K562 (cell line): ENCODE data around the gene ERAL1. TPM values are rescaled to one million over a fixed set of nuclear protein-coding genes. Genes with fewer than 3 reads are reported as not detected.

Experiments used
- ADNP ChIP-seq: fragments of 200-800 bp; sonication (Bioruptor generic); IDR thresholded peaks from 2 replicates; pipeline ENCODE4 v1.6.1; 2016; ENCODE audit warnings: missing genetic modification characterization, missing compliant biosample characterization
- AFF1 ChIP-seq, 2 experiments: fragments of 450-650 bp; IDR thresholded peaks; 2 replicates each; pipeline ENCODE4 v1.6.1; 2018; ENCODE audit warnings: mild to moderate bottlenecking in 2 of 2, low read depth in 1 of 2; ENCODE audit not compliant: partially characterized antibody in 2 of 2
- KDM1A ChIP-seq, 2 experiments: fragments of 450-650 bp; IDR thresholded peaks; 2 replicates each; pipeline ENCODE4 v1.6.1; 2016; ENCODE audit warnings: mild to moderate bottlenecking in 2 of 2
- RAD21 ChIP-seq, 2 experiments: fragments of 250-450 bp in 1 of 2; fragments of 450-650 bp in 1 of 2; sonication (Bioruptor Pico) in 1 of 2; formaldehyde crosslinking in 1 of 2; IDR thresholded peaks in 1 of 2; conservative IDR thresholded peaks in 1 of 2; 2 replicates each; pipeline versions ENCODE4 v1.4.0 to v1.8.0; 2020 to 2022; ENCODE audit warnings: mild to moderate bottlenecking in 2 of 2, moderate library complexity in 1 of 2
- THRAP3 ChIP-seq: fragments of 450-650 bp; IDR thresholded peaks from 2 replicates; pipeline ENCODE4 v1.6.1; 2016; ENCODE audit warnings: mild to moderate bottlenecking, inconsistent platforms, borderline replicate concordance
- ZFX ChIP-seq: sonication (generic); formaldehyde crosslinking; IDR thresholded peaks from 2 replicates; pipeline ENCODE4 v1.8.0; 2022; ENCODE audit warnings: mild to moderate bottlenecking, missing genetic modification reagents, moderate library complexity
- polyA plus RNA-seq, 8 experiments: library from polyadenylated mRNA; depleted of rRNA in 4 of 8; stranded (reverse) in 5 of 8; unstranded in 3 of 8; fragments of >200 nt; fragmentation: Nextera tagmentation in 2 of 8; fragmentation: Illumina TruSeq in 1 of 8; extraction: Ambion mirVana in 2 of 8; extraction: Trizol in 1 of 8; gene quantifications; 2 replicates each; pipeline versions ENCODE4 v1.2.1 to v1.2.3, GENCODE V29; 2011 to 2014; ENCODE audit warnings: inconsistent platforms in 1 of 8, missing spikeins in 1 of 8
- total RNA-seq, 7 experiments: library from RNA; depleted of rRNA in 6 of 7; stranded (reverse); fragments of >200 nt in 6 of 7; fragmentation: Illumina TruSeq in 2 of 7; extraction: Trizol in 2 of 7; gene quantifications; 2 replicates each; pipeline versions ENCODE4 v1.2.1 to v1.2.3, GENCODE V29; 2011 to 2021; ENCODE audit warnings: low replicate concordance in 1 of 7
- TF ChIP-seq, protein P1 (sequence below): sonication (generic); formaldehyde crosslinking; IDR thresholded peaks from 2 replicates; pipeline ENCODE4 v1.8.1; 2023; ENCODE audit warnings: mild to moderate bottlenecking, missing genetic modification reagents
- TF ChIP-seq, protein P2 (sequence below), 3 experiments: IDR thresholded peaks in 2 of 3; conservative IDR thresholded peaks in 1 of 3; 2 replicates each; pipeline ENCODE4 v1.5.1; 2011 to 2012; ENCODE audit warnings: low read length in 3 of 3, mild to moderate bottlenecking in 3 of 3, control low read depth in 2 of 3, improper control_type of control experiment in 1 of 3, inconsistent platforms in 1 of 3, low read depth in 1 of 3, mixed read lengths in 1 of 3, moderate library complexity in 1 of 3; ENCODE audit not compliant: insufficient read depth in 2 of 3

Gene ERAL1
- total and polyA plus RNA-seq, 9 of the 15 experiments (the other 6 are each of a cell fraction or from before 2014, with no cell fraction given), result 37.5 to 351 (median 106) TPM

DNA sequence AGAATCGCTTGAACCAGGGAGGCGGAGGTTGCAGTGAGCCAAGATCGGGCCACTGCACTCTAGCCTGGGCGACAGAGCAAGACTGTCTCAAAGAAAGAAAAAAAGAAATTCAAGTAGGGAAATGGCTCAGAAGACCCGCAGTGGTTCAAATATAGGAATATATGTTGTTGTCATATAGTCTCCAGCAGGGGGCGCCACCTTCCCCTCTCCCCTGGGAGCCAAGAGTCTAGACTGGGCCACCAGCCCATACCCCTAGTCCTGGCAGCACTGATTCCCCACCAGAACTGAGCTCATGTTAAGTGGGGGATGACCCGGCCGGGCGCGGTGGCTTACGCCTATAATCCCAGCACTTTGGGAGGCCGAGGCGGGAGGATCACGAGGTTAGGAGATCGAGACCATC lies 6.1 kb upstream of the ERAL1 start (continued):
- TF ChIP-seq, protein P1, sequence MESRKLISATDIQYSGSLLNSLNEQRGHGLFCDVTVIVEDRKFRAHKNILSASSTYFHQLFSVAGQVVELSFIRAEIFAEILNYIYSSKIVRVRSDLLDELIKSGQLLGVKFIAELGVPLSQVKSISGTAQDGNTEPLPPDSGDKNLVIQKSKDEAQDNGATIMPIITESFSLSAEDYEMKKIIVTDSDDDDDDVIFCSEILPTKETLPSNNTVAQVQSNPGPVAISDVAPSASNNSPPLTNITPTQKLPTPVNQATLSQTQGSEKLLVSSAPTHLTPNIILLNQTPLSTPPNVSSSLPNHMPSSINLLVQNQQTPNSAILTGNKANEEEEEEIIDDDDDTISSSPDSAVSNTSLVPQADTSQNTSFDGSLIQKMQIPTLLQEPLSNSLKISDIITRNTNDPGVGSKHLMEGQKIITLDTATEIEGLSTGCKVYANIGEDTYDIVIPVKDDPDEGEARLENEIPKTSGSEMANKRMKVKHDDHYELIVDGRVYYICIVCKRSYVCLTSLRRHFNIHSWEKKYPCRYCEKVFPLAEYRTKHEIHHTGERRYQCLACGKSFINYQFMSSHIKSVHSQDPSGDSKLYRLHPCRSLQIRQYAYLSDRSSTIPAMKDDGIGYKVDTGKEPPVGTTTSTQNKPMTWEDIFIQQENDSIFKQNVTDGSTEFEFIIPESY, result peak; percentile 70; the same call in 1 of the 2 replicates
- TF ChIP-seq RAD21 (CRISPR knock-in tag; conservative IDR thresholded peaks at IDR 0.05 in 1 of 2, IDR thresholded peaks at IDR 0.05 in 1 of 2) (peak in 1 of 2 experiments; percentile 66; a peak in 2 of 4 replicates), AFF1 (IDR thresholded peaks at IDR 0.05; ENCODE audit: low read depth in 1 of 2, partially characterized antibody in 2 of 2) (peak in 1 of 2 experiments; percentile 18), KDM1A (IDR thresholded peaks at IDR 0.05) (0 out of 4 replicates have a peak, but pooled peaks of 1 of the 2 experiments have one; percentile 15), ZFX (0 out of 2 replicates have a peak, but pooled peaks have one; percentile 8), ADNP (tag) (peak; percentile 35; the same call in 1 of the 2 replicates), THRAP3 (0 out of 2 replicates have a peak, but pooled peaks have one; percentile 35)
- TF ChIP-seq, protein P2, sequence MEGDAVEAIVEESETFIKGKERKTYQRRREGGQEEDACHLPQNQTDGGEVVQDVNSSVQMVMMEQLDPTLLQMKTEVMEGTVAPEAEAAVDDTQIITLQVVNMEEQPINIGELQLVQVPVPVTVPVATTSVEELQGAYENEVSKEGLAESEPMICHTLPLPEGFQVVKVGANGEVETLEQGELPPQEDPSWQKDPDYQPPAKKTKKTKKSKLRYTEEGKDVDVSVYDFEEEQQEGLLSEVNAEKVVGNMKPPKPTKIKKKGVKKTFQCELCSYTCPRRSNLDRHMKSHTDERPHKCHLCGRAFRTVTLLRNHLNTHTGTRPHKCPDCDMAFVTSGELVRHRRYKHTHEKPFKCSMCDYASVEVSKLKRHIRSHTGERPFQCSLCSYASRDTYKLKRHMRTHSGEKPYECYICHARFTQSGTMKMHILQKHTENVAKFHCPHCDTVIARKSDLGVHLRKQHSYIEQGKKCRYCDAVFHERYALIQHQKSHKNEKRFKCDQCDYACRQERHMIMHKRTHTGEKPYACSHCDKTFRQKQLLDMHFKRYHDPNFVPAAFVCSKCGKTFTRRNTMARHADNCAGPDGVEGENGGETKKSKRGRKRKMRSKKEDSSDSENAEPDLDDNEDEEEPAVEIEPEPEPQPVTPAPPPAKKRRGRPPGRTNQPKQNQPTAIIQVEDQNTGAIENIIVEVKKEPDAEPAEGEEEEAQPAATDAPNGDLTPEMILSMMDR (IDR thresholded peaks at IDR 0.05 in 2 of 3, conservative IDR thresholded peaks at IDR 0.05 in 1 of 3; ENCODE audit: insufficient read depth in 2 of 3, low read depth in 1 of 3, low read length in 3 of 3), result peak; percentile 59 to 75 (median 66)
